Activated T-helper 1 cell treated with anti-CD3 and anti-CD28 coated beads, Interleukin-2, amount 50 U/mL, for 16 hours (primary cell): ENCODE results near the gene SPATA19.

Experiments used
- DNase-seq, 2 donors: peaks; one replicate each; pipeline ENCODE4 v3.0.0-alpha.2; 2020; ENCODE audit warnings: low read depth in 1 of 2, low spot score in 1 of 2

Gene SPATA19

DNA sequence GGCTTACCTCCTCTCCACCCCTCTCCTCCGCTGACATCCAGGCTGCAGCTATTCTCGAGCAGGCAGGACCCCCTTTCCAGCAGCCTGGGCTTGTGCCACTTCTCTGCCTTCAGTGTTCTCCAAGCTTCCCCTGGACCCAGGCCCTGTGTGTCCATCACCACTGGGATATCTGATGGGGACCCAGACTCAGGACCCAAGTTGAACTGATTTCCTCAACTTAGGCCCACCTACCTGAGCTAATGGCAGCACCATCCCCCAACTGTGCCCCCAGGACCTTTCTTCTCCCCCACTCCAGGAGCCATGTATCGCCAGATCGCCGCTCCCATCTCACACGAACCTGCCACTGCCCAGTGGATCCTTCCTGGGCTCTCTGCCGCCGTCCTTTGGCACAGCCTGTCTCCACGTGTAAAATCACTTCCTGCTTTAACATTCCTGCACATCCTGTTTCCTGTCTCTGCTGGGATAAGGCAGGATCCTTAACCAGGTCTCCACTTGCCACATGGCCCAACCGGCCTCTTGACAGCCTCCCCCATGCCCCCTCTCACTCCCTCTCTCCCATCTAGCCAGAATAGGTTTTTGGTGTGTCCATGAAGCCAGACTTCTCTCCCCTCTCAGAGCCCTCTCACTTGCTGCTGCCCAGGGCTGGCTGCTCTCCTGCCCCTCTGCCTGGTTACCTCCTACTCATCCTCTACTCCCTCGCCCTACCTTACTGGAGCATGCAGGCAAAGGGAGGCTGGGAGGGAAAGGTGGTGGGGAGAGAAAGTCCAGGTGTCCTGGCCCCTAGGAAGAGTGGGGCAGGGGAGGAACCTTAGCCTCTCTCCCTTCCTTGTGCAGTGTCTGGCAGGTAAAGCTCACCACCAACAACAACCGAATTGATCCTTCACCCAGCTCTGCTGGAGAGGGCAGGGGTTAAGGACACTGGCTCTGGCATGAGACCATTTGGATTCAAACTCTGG, 9.4 kb downstream of the SPATA19 start:
- DNase-seq = no peak

DNA sequence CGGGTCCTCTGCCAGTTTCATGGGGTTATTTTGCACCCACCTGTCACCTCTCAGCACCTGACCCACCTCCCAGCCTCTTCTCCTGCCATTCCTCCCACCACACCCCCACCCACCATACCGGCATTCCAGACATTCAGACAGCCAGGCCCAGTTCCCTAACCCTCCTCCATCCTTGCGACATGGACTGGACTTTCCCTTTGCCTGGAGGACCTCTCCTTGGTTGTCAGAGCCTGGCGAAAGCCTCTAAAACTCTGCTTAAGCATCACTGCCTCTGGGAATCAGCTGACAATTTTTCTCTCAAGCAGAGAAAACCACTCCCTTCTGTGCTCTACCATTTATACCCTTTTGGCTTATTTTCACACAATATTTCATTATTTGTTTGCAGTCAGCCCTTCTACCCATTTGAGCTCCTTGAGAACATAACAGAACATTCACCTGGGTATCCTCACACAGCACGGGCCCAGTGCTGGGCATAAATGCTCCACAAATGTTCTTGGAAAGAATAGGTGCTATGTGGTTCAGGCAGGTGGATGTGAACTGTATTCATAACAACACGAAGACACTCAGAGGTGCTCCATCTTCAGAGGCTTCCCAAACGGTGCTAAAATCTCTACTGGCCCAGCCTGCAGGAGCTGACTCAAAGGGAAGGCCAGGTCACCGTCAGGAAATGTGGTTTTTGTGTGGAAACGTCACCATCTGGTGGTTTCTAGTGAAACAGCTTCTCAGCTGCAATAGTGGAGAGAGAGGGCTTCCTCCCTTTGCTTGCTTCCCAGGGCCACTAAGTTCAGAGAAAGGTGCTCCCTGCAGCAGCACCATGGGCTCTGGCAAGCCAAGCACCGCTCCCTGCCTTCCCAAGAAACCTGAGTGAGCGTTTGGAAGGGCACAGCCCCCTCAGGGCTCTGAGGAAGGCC, 10.4 kb downstream of the SPATA19 start:
- DNase-seq = no peak

DNA sequence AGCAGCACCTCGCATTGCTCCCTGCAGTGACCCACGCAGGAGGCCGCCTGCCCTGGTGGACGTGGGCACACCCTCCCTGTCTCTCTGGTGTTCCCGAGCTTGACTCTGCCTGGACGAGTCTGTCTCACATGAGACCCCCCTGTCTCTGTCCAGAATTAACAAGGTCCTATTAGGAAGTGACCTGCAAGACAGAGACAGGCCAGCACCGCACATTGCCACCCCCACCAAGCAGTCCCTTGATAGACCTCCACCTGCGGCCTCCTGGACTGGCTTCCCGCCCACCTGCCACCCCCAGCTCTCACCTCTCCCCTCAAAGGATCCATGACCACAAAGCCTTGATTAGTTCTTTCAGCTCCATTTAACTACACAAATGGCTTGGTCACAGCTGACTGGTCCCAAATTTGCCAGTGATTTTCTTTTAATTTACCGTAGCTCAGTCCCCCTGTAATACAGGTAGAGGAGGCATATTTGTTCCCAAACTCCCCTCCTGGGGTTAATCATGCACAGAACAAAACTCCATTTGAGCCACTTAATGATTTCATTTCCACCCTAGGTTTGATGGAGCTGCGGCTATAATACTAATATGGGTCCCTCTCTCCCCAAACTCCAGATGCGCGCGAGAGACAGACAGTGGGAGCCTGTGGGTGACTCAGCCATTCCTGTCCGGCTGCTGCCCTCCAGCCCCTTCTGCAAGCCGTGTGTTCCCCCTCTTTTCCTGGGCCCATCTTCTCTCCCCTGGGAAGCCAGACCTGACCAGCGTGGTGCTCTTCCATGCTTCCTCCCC, 11.2 kb downstream of the SPATA19 start:
- no peak for DNase-seq

DNA sequence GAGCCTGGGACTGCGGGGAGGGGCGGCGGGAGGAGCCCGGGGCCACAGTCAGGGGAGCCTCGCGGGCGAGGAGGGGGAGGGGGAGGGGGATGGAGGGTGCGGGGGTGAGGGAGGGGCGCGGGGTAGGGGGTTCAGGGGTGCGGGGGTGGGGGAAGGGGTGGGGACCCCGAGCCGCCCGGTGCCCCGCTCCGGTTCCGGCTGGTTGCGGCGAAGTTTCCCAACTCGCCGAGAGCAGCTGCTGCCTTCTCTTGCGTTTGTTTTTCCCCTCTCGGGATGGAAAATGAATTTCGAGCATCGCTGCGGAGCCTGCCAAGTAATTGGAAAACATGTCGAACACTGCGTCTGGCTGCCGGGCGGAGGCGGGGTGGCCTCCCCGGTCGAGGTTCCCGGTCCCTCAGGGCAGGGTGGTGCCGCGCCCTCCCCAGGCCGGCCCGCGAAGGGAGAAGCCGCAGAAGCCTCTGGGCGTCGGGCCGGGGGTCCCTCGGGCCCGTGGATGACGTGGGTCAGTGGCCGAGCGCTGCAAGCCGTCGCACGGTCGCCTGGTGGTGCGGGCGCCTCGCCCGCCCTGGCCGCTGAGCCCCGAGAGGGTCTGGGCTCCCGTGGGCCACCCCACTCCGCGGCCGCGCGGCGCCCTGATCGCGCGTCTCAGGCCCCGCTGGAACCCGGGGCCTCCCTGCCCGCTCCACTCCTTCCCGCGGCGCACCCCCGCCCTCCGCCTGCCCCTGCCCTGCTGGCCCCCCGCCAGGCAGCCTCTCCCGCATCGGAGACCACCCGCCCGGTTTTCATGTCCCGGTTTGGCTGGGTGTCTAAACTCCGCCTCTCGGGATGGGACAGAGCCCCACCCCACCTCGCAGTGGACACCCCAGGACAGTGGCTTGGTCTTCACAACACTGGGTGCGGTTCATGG, 12.1 kb downstream of the SPATA19 start:
- no peak for DNase-seq

DNA sequence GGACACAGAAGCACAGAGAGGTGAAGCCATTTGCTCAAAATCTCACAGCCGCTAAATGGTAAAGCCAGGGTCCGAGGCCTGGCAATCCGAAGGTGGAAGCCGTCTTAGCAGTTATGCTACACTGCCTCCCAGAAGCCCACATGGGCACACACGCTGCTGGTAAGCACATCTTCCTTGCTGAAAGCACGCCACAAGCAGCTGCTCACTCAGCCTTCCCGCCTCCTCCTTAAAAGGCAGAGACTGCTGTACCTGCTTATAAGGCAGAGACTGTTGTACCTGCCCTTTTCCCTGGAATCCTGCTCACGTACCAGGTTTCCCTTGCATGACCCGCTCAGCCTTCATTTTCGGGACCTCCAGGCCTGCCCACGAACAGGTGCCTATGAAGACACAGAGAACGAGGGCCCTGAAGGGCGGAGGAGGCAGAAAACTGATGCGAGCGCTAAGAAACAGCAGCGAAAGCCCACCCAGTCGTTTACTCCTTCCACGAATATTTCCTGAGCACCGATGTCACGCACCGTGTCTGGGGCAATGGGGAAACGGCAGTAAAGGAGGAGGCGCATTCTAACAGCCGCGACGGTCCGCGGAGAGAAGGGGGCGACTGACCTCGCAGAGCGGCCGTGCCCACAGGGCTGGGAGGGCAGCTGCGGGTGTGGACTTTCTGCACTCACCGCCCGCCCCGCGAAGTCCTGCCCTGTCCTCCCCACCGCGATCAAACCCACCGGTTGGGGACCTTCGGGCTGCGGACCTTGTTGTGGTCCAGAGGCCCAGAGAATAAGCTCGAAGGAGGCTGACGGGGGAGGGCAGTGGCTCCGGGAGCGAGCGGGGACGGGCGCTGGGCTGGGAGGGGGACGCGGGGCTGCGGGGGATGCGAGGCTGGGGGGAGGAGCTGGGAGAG, 13.0 kb downstream of the SPATA19 start:
- no peak for DNase-seq

DNA sequence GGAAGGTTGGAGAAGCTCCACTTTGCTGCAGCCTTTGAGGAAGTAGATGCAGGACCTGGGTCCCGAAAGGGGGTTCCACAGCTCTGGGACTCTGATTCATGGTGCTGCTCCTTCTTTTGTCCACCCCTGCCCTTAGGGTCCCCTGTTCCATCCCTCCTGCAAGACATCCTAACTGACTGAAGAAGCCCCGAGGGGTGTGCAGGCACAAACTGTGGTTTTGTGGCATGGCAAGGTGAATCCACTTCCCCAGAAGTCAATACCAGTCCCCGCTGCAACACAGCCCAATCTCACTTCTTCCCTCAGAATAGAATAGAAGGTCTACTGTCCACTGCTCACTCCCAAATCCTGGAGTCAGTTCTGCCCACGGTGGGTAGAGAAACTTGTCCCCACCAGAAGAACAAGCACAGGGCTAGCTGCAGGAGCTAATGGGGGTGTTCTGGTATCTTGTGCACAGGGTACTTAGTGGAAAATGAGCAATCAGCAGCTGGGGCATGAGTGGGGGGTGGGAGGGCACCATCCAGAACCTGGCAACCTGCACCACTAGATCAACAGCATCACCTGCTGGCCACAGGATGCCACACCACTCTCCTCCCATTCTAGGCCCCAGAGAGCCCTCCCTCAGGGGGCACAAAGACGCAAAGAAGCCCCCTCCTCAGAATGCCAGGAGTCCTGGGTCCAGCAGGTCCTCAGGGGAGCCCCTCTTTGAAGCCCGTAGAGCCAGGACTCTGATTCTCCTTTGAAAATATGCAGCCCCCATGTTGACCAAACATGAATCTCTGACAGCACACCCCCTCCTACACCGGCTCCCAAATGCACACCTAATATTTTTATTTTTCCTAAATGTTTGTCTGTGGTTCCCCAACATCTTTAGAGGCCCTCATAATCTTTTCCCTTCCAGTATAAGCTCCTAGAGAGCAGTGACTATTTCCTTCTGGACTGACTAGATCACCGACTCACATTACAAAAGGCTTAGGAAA, 14.1 kb downstream of the SPATA19 start:
- DNase-seq = no peak

DNA sequence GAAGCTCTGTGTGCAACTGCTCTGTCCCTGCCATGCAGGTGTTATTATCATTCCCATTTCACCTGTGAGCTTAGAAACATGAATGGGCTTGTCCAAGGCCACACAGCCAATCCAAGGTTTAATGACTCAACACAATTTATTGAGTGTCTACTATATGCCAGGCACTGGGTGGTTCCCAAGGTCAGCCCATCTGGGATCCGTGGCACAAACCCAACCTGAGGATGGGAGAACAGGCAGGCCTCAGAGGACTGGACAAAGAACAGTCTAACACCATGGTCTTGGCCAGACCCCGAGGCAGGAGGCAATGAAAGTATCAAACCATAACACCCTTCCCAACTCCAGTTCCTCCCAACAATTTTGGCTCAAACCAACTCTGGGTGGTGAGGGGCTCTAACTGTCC, 15.7 kb downstream of the SPATA19 start:
- DNase-seq = no peak

DNA sequence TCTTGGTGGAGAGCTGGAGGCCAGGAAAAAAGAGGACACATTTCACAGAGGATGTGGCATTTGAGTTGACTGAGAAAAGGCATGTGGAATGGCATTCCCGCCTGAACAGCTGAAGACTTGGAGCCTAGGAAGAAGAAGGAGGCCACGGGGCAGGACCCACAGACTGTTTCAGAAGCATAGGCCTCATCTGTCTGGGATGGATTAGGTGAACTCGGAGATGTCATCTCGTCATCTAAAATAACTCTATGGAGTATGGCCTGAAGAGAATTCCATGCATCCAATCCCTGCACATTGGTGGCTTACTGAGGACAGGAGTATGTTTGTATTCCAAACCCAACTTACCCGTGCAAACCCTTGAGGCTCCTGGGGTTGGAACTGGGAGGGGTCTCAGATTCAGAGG, 16.4 kb downstream of the SPATA19 start:
- DNase-seq = no peak

DNA sequence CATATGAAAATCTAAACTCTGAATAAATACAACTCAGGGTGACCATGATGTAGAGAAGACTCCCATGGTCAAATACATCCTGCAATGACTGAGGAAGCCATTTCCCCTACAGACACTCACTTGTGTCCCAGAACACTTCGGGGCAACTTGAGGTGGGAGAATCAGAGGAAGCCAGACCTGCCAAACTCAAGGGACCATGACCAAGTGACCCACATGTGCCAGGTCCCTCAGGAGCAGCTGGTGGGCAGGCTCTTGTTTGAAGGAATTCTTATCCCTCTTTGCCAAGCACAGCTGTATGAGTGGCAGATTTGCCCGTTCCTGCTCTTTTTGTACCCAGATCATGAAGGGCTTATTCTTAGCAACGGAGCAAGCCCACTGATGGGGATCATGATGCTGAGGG, 17.8 kb downstream of the SPATA19 start:
- no peak for DNase-seq

DNA sequence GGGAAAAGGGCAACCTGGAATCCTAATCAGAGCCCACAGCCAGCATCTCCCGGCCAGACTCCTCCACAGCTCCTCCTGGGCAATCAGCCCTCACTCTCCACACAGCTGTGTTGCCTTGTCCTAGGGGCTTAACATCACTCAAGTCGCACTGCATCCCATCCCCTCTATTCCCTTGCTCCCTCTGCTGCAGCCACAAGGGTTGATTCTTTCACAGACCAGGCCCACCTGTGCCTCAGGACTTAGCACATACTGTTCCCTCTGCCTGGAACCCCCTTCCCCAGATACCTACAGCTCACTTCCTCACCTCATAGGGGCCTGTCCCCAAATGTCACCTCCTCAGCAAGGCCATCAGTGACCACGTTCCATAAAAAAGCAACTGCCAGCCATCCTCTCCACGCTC, 18.4 kb downstream of the SPATA19 start:
- no peak for DNase-seq

DNA sequence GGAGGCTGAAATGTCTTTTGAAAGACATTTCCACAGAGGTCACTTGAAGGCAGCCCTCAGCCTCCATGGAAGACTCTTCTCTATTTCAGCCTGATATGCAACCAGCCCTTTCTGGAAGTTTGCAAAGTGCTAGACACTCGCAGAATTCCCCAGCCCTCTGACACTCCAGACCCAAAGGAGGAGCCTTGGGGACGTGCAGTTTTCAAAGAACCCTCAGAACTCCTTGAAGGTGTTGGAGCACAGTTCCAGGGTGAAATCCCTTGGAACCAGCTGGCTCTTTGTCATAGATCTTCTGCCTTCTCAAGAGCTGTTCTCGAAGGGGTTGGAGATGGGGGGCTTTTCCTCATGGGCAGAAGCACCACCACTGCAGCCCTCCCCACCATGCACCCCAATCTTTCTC, 19.6 kb downstream of the SPATA19 start:
- DNase-seq = no peak

DNA sequence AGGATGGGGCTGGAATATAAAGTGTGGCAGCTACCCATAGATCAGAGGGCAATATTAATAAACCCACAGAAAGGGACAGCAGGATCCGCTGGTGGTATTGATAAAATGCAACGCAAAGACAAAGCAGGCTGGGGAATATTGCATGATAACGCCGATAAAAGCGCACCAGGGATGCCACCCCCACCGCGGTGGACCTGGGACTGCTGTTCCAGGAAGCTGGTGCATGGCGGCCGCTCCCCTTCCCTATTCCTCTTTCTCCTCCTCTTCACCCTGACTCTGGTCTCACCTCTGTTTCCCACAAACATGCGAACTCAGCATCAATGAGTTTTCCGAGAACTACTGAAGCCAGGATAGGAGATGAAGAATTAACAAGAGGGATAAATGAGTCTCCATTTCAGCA, 20.2 kb downstream of the SPATA19 start:
- DNase-seq = no peak

DNA sequence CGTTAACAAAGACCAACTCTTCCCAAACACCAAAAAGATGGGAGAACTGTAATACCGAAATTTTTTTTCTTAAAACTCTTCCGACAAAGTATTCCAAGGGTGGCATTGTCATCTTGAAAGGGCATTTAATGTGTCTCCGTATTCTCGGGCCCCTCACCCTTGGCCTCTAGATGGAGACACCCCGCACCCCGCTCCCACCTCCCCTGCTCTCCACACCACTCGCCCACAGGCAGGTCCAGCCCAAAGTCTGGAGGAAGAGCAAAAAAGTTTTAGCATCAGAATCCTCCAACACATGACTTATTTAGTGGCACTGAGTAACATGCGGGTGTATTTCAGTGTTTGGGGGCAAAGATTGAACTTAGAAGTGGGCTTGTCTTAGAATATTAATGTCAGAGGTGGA, 20.7 kb downstream of the SPATA19 start:
- no peak for DNase-seq

DNA sequence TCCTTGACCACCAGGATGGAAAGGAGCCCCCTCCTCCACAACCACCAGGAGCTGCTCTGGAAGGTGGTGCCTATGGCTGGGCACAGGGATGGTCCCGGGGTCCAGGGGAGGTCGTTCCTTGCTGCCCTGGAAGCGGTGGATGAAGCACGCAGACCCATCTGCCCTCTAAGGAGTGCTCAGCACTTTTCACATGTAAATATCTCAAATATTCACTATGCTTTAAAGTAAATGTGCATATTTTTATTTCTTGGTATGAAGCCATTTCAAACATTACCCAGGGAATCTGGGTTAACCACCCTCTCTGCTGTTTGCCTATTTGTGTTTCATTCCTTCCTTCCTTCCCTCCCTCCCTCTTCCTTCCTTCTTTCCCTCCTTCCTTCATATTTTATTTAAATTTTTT, 21.7 kb downstream of the SPATA19 start:
- DNase-seq = no peak

DNA sequence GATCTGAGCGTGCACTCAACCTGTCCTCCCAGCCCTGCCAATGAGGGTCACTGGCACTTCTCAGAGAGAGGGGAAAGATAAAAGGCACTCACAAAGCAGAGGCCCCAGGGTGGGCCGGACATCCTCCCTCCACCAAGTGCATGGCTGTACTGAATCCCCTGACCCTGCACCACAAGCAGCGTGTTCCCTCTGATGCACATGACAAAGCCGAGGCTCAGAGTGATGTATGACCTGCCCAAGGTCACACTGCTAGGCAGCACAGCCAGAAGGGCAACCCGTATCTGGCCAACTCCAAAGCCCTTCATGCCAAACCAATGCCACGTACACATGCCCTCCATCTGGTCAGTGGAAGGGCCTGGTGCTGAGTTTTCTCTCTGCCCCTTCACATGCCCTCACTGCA, 22.1 kb downstream of the SPATA19 start:
- no peak for DNase-seq

DNA sequence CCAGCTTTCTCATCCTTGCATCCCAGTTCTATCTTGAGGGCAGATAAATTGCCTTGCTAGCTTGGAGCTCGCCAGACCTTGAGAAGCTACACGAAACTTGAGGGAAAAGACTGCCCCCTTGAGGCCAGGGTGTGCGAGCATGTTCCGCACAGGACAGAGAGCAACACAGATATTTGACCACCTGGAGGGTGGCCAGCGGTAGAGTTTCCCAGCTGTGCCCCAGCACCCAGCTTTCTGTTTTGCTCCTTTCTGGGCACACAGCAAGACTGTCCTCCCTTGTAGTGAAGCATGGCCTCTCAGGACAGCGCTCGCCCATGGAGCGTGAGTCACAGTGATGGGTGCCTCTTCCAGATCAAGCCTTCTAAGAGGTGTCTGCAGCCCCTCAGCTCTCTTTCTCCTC, 23.5 kb downstream of the SPATA19 start:
- DNase-seq = no peak

DNA sequence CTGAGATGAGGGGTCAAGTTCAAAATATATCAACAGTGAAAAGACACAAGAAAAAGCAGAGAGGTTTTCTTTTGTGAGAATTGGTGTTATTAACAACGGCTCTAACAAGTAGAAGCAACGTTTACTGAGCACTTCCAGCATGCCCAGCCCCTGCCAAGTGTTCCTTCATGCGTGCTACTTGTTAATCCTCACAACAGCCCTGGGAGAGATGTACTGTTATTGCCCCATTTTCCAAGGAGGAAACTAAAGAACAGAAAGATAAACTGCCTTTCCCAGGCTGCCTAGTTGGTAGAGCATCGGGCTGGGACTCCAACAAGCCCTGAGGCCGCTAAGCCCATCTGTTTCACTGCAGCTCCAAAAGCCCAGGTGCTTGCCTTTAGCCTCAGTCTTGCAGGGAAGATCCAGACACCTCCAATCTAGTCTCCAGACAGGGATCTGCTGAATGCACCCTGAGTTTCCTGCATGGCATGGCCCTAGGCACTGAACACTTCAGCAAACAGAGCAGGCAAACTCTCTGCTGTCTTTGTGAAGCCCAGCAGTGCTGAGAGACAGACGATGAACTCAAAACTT, 25.5 kb downstream of the SPATA19 start:
- DNase-seq = no peak

DNA sequence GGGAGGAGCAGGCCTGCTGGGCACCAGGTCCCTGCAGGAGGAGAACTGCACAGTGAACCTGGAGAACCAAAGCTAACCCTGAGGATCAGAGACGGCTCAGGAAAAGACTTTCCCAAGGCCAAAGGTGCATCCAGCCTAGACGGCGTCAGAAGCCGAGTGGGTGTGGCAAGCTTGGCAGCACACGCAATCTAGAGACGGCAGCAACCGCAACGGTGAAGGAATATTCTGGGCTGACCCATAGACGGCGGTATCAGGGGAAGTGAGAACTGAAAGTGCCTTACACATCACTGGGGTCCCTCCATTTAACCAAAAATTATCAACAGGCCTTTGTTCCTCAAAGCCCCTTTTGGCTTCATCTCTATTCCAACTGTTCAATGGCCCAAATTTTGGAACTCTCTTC, 26.2 kb downstream of the SPATA19 start:
- DNase-seq = no peak
